Measurements from ENCODE around the gene TTLL6. TPM values are rescaled to one million over a fixed set of nuclear protein-coding genes. Genes with fewer than 3 reads are reported as not detected.
A peak's percentile ranks its signal among the peaks of the same experiment; 100 is the strongest.

TTLL6 gene
- 6.8 and 17.4 TPM in 2 replicates for total RNA-seq (ENCODE audit: low replicate concordance)

DNA sequence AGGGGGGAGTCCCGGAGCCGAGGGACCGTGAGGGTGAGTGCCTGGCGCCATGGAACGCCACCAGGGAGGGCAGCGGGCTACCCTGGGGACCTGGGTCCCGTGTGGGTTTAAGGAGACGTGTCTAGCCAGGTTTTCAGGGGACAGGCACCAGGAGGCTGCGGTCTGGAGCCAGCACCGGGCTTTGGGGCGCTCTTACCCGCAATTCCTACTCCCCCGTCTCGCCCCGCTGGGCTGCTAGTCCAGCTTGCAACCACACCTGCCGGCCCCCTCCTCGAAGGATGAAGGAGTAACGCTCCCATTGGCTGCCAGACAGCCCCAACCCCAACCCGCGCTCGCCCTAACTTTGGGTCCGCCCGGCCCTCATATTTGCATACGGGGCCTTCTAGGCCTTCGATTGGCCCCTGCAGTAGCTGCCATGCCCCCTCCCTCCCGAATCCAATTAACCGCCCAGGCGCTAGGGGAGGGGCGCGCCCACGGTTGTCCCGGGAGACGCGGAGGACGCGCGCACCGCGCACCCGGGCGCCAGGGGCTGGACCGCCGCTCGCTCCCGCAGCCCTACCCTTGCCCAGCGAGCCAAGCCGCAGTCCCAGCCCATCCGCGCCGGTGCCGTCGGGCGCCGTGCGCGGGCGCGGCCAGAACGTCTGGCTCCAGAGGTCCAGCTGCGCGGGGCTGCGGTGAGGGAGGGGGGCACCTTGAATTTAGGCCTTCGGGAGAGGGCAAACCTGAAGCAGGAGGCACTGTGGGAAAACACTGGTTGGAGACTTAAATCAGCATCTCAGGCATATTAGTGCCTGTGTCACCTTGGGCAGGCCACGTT is at the start of gene TTLL6:
Gene TTLL6 (minus strand): TSS at position 456 of the 817 bp plus-strand sequence. CDS start 157 bp downstream, at position 299.
- Mint-ChIP-seq H3K4me1 (peaks cover 18% of the 10 kb centered on the region), H3K9me3 (no peaks in the 10 kb centered on the region), H3K36me3 (no peaks in the 10 kb centered on the region), H3K27me3 (ENCODE audit: insufficient read depth, low read depth) (peaks cover 32% of the 10 kb centered on the region), H3K27ac (no peak within 1 kb of the TSS), H3K4me3 (peak within 1 kb of the TSS; percentile 76)
- Histone ChIP-seq H3K27ac (no peak within 1 kb of the TSS), H3K79me2 (ENCODE audit: low read depth) (no peaks in the 10 kb centered on the region), H3K9me3 (ENCODE audit: low read depth) (no peaks in the 10 kb centered on the region), H3K9ac (no peak within 1 kb of the TSS), H3K4me3 (peak within 1 kb of the TSS; percentile 88), H3K4me1 (peaks cover 20% of the 10 kb centered on the region), H3K27me3 (peaks cover 23% of the 10 kb centered on the region), H3F3A (ENCODE audit: low read depth) (peaks cover 27% of the 10 kb centered on the region), H3K4me2 (peak within 1 kb of the TSS; percentile 98), H4K20me1 (ENCODE audit: low read depth) (no peaks in the 10 kb centered on the region), H3K36me3 (no peaks in the 10 kb centered on the region), H2AFZ (replicated peaks) (peak within 1 kb of the TSS; percentile 98)
- TF ChIP-seq CTCF (IDR thresholded peaks at IDR 0.05) = no peak
- no peak for TF ChIP-seq EZH2 (IDR thresholded peaks at IDR 0.05)
- TF ChIP-seq EZH2phosphoT487 (IDR thresholded peaks at IDR 0.05) = no peak
- peak; percentile 99 for DNase-seq (ENCODE audit: low spot score)

- no peaks in the 10 kb centered on the region for H3K4me1 Mint-ChIP-seq
- peaks cover 2% of the 10 kb centered on the region for H3K27me3 Mint-ChIP-seq (ENCODE audit: insufficient read depth, low read depth)
- H3K9me3 Mint-ChIP-seq = no peaks in the 10 kb centered on the region
- Histone ChIP-seq H3K79me2 (ENCODE audit: low read depth) (no peaks in the 10 kb centered on the region), H4K20me1 (ENCODE audit: low read depth) (no peaks in the 10 kb centered on the region), H3K4me3 (no peak overlapping the region), H3K27ac (no peak overlapping the region), H3K9me3 (ENCODE audit: low read depth) (no peaks in the 10 kb centered on the region), H3K4me1 (no peaks in the 10 kb centered on the region), H3K9ac (no peak overlapping the region), H3K4me2 (no peak overlapping the region), H3K27me3 (no peaks in the 10 kb centered on the region), H3K36me3 (no peaks in the 10 kb centered on the region), H3F3A (ENCODE audit: low read depth) (peaks cover 5% of the 10 kb centered on the region), H2AFZ (replicated peaks) (no peak overlapping the region)
- DNase-seq (ENCODE audit: low spot score) = no peak
- TF ChIP-seq EZH2phosphoT487 (IDR thresholded peaks at IDR 0.05) (no peak), EZH2 (IDR thresholded peaks at IDR 0.05) (no peak), CTCF (IDR thresholded peaks at IDR 0.05) (no peak)
- H3K27ac Mint-ChIP-seq = no peak overlapping the region
- no peak overlapping the region for H3K4me3 Mint-ChIP-seq
- peaks cover 7% of the 10 kb centered on the region for H3K36me3 Mint-ChIP-seq
These were observed 43.4 kb upstream of the TTLL6 start for GRCh38 chr17:48860456-48860855.

GRCh38 chr17:48860034-48860433 is 43.0 kb upstream of the TTLL6 start:
- Histone ChIP-seq H3K79me2 (ENCODE audit: low read depth) (no peaks in the 10 kb centered on the region), H3K9ac (no peak overlapping the region)

More at GRCh38 chr17:48860034-48860433, 43.0 kb upstream of the TTLL6 start:
- Histone ChIP-seq H3K4me1 (no peaks in the 10 kb centered on the region), H3K27ac (no peak overlapping the region), H3K9me3 (ENCODE audit: low read depth) (no peaks in the 10 kb centered on the region), H3K36me3 (no peaks in the 10 kb centered on the region), H3K4me2 (no peak overlapping the region), H3K4me3 (no peak overlapping the region), H3K27me3 (no peaks in the 10 kb centered on the region), H4K20me1 (ENCODE audit: low read depth) (no peaks in the 10 kb centered on the region), H2AFZ (replicated peaks) (no peak overlapping the region), H3F3A (ENCODE audit: low read depth) (peaks cover 5% of the 10 kb centered on the region)
- no peaks in the 10 kb centered on the region for H3K9me3 Mint-ChIP-seq
- no peak overlapping the region for H3K27ac Mint-ChIP-seq
- no peak overlapping the region for H3K4me3 Mint-ChIP-seq
- H3K36me3 Mint-ChIP-seq = peaks cover 7% of the 10 kb centered on the region
- no peaks in the 10 kb centered on the region for H3K4me1 Mint-ChIP-seq
- peaks cover 2% of the 10 kb centered on the region for H3K27me3 Mint-ChIP-seq (ENCODE audit: insufficient read depth, low read depth)
- no peak for DNase-seq (ENCODE audit: low spot score)
- no peak for TF ChIP-seq EZH2 (IDR thresholded peaks at IDR 0.05)
- TF ChIP-seq EZH2phosphoT487 (IDR thresholded peaks at IDR 0.05) = no peak
- TF ChIP-seq CTCF (IDR thresholded peaks at IDR 0.05) = peak; percentile 39
